Endodermal cell (in vitro differentiated cells): ENCODE data around the gene MOBP. TPM values are rescaled to one million over a fixed set of nuclear protein-coding genes. Genes with fewer than 3 reads are reported as not detected.

Source experiments
- DNase-seq: peaks from one replicate; pipeline ENCODE4 v3.0.0-alpha.2; 2017
- H3K27ac ChIP-seq: 2 replicates; pipeline ENCODE4 v1.5.1; 2013; ENCODE audit warnings: mild to moderate bottlenecking, low read depth, low read length, moderate library complexity
- H3K27me3 ChIP-seq: 2 replicates; pipeline ENCODE4 v1.6.1; 2013; ENCODE audit warnings: mild to moderate bottlenecking, low read length, moderate library complexity; ENCODE audit not compliant: insufficient read depth, control insufficient read depth, poor library complexity, severe bottlenecking
- H3K36me3 ChIP-seq: 2 replicates; pipeline ENCODE4 v1.7.0; 2013; ENCODE audit warnings: mild to moderate bottlenecking, low read length, moderate library complexity; ENCODE audit not compliant: control insufficient read depth, insufficient read depth
- H3K4me1 ChIP-seq: one replicate; pipeline ENCODE4 v1.7.0; 2013; ENCODE audit warnings: low read length; ENCODE audit not compliant: control insufficient read depth, insufficient read depth
- H3K4me3 ChIP-seq: 2 replicates; pipeline ENCODE4 v1.5.1; 2013; ENCODE audit warnings: mild to moderate bottlenecking, low read length, moderate library complexity
- H3K9ac ChIP-seq: 2 replicates; pipeline ENCODE4 v1.6.1; 2013; ENCODE audit warnings: mild to moderate bottlenecking, low read length, moderate library complexity; ENCODE audit not compliant: poor library complexity, severe bottlenecking; ENCODE audit errors: extremely low read depth
- H3K9me3 ChIP-seq: 2 replicates; pipeline ENCODE4 v1.6.1; 2013; ENCODE audit warnings: mild to moderate bottlenecking, low read length, moderate library complexity; ENCODE audit not compliant: control insufficient read depth
- H3K27ac Mint-ChIP-seq: 2 replicates; pipeline ENCODE4 v1.8.0; 2020; ENCODE audit warnings: mixed read lengths
- H3K27me3 Mint-ChIP-seq: 2 replicates; pipeline ENCODE4 v1.8.0; 2021; ENCODE audit warnings: mild to moderate bottlenecking, mixed read lengths; ENCODE audit not compliant: insufficient read depth
- H3K36me3 Mint-ChIP-seq: 2 replicates; pipeline ENCODE4 v1.8.0; 2020; ENCODE audit warnings: low read depth, mixed read lengths
- H3K4me1 Mint-ChIP-seq: 2 replicates; pipeline ENCODE4 v1.8.0; 2020; ENCODE audit warnings: mixed read lengths
- H3K4me3 Mint-ChIP-seq: 2 replicates; pipeline ENCODE4 v1.8.0; 2020; ENCODE audit warnings: mild to moderate bottlenecking, moderate library complexity, mixed read lengths
- H3K9me3 Mint-ChIP-seq: 2 replicates; pipeline ENCODE4 v1.8.0; 2020; ENCODE audit warnings: mild to moderate bottlenecking, mixed read lengths
- CTCF ChIP-seq: fragments of 200-600 bp; sonication (generic); conservative IDR thresholded peaks from 2 replicates; pipeline ENCODE4 v1.5.0; 2021; ENCODE audit warnings: antibody characterized with exemption, mild to moderate bottlenecking
- WGBS, 2 experiments: methylation state at CpG; one replicate each; pipeline versions ENCODE4 v1.1.5 to v1.1.7; 2013; ENCODE audit warnings: missing lambda C conversion rate in 2 of 2, mixed read lengths in 1 of 2; ENCODE audit not compliant: insufficient coverage in 1 of 2, insufficient read length in 1 of 2; 5-methylcytosine and 5-hydroxymethylcytosine counted together
- total RNA-seq, 2 donors: library from RNA; stranded (reverse); fragmentation: NEBNext Ultra II Directional in 1 of 2; extraction: Animal tissue kit (Norgen Biotek cat#: 25700) in 1 of 2; gene quantifications; 2 replicates in 1 of 2; 3 replicates in 1 of 2; pipeline ENCODE4 v1.2.1, GENCODE V29; 2021

MOBP gene
- total RNA-seq, 2 donors from 2014 or later: 2.1 to 7.0 TPM

- no peak for DNase-seq
- no peak overlapping the region for H3K27ac Mint-ChIP-seq
- WGBS, 2 experiments: 63 to 71% methylated on average over 2 of the region's 2 CpGs
- H3K4me1 ChIP-seq: no peaks in the 10 kb centered on the region
- H3K36me3 Mint-ChIP-seq: no peaks in the 10 kb centered on the region
- H3K9me3 ChIP-seq: peaks cover 6% of the 10 kb centered on the region
- peaks cover 6% of the 10 kb centered on the region for H3K9me3 Mint-ChIP-seq
- no peak overlapping the region for H3K27ac ChIP-seq
- no peak overlapping the region for H3K4me3 ChIP-seq
- no peak overlapping the region for H3K4me3 Mint-ChIP-seq
- H3K27me3 ChIP-seq: no peaks in the 10 kb centered on the region
- no peak for TF ChIP-seq CTCF
- no peaks in the 10 kb centered on the region for H3K36me3 ChIP-seq
- H3K9ac ChIP-seq: no peak overlapping the region
- peaks cover 4% of the 10 kb centered on the region for H3K27me3 Mint-ChIP-seq
- H3K4me1 Mint-ChIP-seq: peaks cover 14% of the 10 kb centered on the region
These were observed 32.3 kb downstream of the MOBP start for GRCh38 chr3:39499651-39500273.

- no peaks in the 10 kb centered on the region for H3K36me3 ChIP-seq
- Mint-ChIP-seq H3K9me3 (peaks cover 6% of the 10 kb centered on the region), H3K4me1 (peaks cover 17% of the 10 kb centered on the region), H3K27ac (no peak overlapping the region), H3K36me3 (no peaks in the 10 kb centered on the region), H3K27me3 (peaks cover 4% of the 10 kb centered on the region), H3K4me3 (no peak overlapping the region)
- H3K27ac ChIP-seq: no peak overlapping the region
- H3K27me3 ChIP-seq: no peaks in the 10 kb centered on the region
- H3K4me1 ChIP-seq: peaks cover 9% of the 10 kb centered on the region
- no peak overlapping the region for H3K4me3 ChIP-seq
- H3K9ac ChIP-seq: no peak overlapping the region
- no peak for DNase-seq
- peaks cover 6% of the 10 kb centered on the region for H3K9me3 ChIP-seq
- 99 to 100% methylated on average over 1 to 3 of the region's 3 CpGs for WGBS, 2 experiments
- no peak for TF ChIP-seq CTCF
These were observed 33.6 kb downstream of the MOBP start for GRCh38 chr3:39501059-39501458.

GRCh38 chr3:39501968-39502837 is 34.7 kb downstream of the MOBP start:
- Histone ChIP-seq H3K36me3 (no peaks in the 10 kb centered on the region), H3K27ac (no peak overlapping the region), H3K9me3 (peaks cover 6% of the 10 kb centered on the region), H3K4me1 (peaks cover 10% of the 10 kb centered on the region), H3K9ac (no peak overlapping the region), H3K4me3 (no peak overlapping the region), H3K27me3 (no peaks in the 10 kb centered on the region)
- no peak for DNase-seq
- H3K4me3 Mint-ChIP-seq: no peak overlapping the region
- peaks cover 1% of the 10 kb centered on the region for H3K27me3 Mint-ChIP-seq
- peaks cover 17% of the 10 kb centered on the region for H3K4me1 Mint-ChIP-seq
- 95 to 97% methylated on average over 27 to 53 of the region's 53 CpGs for WGBS, 2 experiments
- peaks cover 6% of the 10 kb centered on the region for H3K9me3 Mint-ChIP-seq
- no peaks in the 10 kb centered on the region for H3K36me3 Mint-ChIP-seq
- no peak for TF ChIP-seq CTCF
- H3K27ac Mint-ChIP-seq: no peak overlapping the region
